Ishikawa (cell line): ENCODE results near the gene MRTFB.

Experiments
- CEBPB ChIP-seq: IDR thresholded peaks from 2 replicates; pipeline ENCODE4 v1.6.1; 2012
- CREB1 ChIP-seq: IDR thresholded peaks from 2 replicates; pipeline ENCODE4 v1.6.1; 2012; ENCODE audit warnings: low read depth
- EGR1 ChIP-seq: IDR thresholded peaks from 2 replicates; pipeline ENCODE4 v1.6.1; 2012
- EP300 ChIP-seq: IDR thresholded peaks from 2 replicates; pipeline ENCODE4 v1.6.1; 2012; ENCODE audit warnings: borderline replicate concordance
- FOXM1 ChIP-seq: IDR thresholded peaks from 2 replicates; pipeline ENCODE4 v1.6.1; 2012; ENCODE audit warnings: low read depth, borderline replicate concordance
- MAX ChIP-seq: IDR thresholded peaks from 2 replicates; pipeline ENCODE4 v1.6.1; 2012
- NFIC ChIP-seq: IDR thresholded peaks from 2 replicates; pipeline ENCODE4 v1.6.1; 2012
- RAD21 ChIP-seq: IDR thresholded peaks from 2 replicates; pipeline ENCODE4 v1.6.1; 2012; ENCODE audit warnings: low read depth
- REST ChIP-seq: IDR thresholded peaks from 2 replicates; pipeline ENCODE4 v1.6.1; 2012; ENCODE audit warnings: low read depth, mild to moderate bottlenecking
- TAF1 ChIP-seq: IDR thresholded peaks from 2 replicates; pipeline ENCODE4 v1.6.1; 2012; ENCODE audit warnings: low read depth, mild to moderate bottlenecking
- TCF12 ChIP-seq: IDR thresholded peaks from 2 replicates; pipeline ENCODE4 v1.6.1; 2012; ENCODE audit warnings: low read depth
- TEAD4 ChIP-seq: IDR thresholded peaks from 2 replicates; pipeline ENCODE4 v1.6.1; 2012
- USF1 ChIP-seq: IDR thresholded peaks from 2 replicates; pipeline ENCODE4 v1.6.1; 2012
- YY1 ChIP-seq: IDR thresholded peaks from 2 replicates; pipeline ENCODE4 v1.6.1; 2012; ENCODE audit warnings: low read depth
- ZBTB7A ChIP-seq: IDR thresholded peaks from 2 replicates; pipeline ENCODE4 v1.6.1; 2012; ENCODE audit warnings: low read depth

MRTFB gene

GRCh38 chr16:14308368-14308723 lies 237.2 kb downstream of the MRTFB start:
- no peak for TF ChIP-seq ZBTB7A
- TF ChIP-seq FOXM1: no peak
- TF ChIP-seq MAX: no peak
- TF ChIP-seq CREB1: no peak
- TF ChIP-seq YY1: no peak
- TF ChIP-seq EP300: no peak
- TF ChIP-seq USF1: no peak
- TF ChIP-seq TEAD4: no peak
- no peak for TF ChIP-seq EGR1
- no peak for TF ChIP-seq TCF12

- TF ChIP-seq TCF12: peak; percentile 41; the same call in 1 of the 2 replicates
- no peak for TF ChIP-seq TAF1
- peak; percentile 27; the same call in 1 of the 2 replicates for TF ChIP-seq EP300
- no peak for TF ChIP-seq EGR1
These were observed 238.1 kb downstream of the MRTFB start for GRCh38 chr16:14309001-14309886.

- no peak for TF ChIP-seq USF1
- no peak for TF ChIP-seq TAF1
- 0 out of 2 replicates have a peak, but pooled peaks have one; percentile 51 for TF ChIP-seq TEAD4
- no peak for TF ChIP-seq ZBTB7A
These were observed 238.8 kb downstream of the MRTFB start for GRCh38 chr16:14309906-14310305.

- TF ChIP-seq REST (no peak), EP300 (no peak), NFIC (no peak), RAD21 (no peak), USF1 (no peak), EGR1 (no peak), ZBTB7A (no peak), YY1 (no peak), FOXM1 (no peak), TEAD4 (no peak), TAF1 (no peak), TCF12 (no peak), MAX (no peak), CEBPB (no peak)
These were observed 239.4 kb downstream of the MRTFB start for GRCh38 chr16:14310519-14310991.

- TF ChIP-seq NFIC (no peak), FOXM1 (no peak), REST (no peak), EGR1 (no peak), CREB1 (no peak), ZBTB7A (no peak), MAX (no peak), CEBPB (no peak), TAF1 (no peak), TCF12 (no peak), RAD21 (no peak), YY1 (no peak), TEAD4 (no peak), USF1 (no peak), EP300 (no peak)
These were observed 243.0 kb downstream of the MRTFB start for GRCh38 chr16:14314116-14314515.
